IMR-90 (cell line): ENCODE data around the gene SAP30BP.

Source experiments
- CEBPB ChIP-seq: IDR thresholded peaks from 2 replicates; pipeline ENCODE4 v1.6.1; 2012; ENCODE audit warnings: low read depth, low read length, improper control_type of control experiment
- CHD1 ChIP-seq: IDR thresholded peaks from 2 replicates; pipeline ENCODE4 v1.6.1; 2012; ENCODE audit warnings: low read depth, low read length, improper control_type of control experiment
- ELK1 ChIP-seq: fragments of 150-350 bp; IDR thresholded peaks from 2 replicates; pipeline ENCODE4 v1.6.1; 2016; ENCODE audit warnings: low read depth, mild to moderate bottlenecking, low read length, moderate library complexity, borderline replicate concordance
- MAFK ChIP-seq: IDR thresholded peaks from 2 replicates; pipeline ENCODE4 v1.6.1; 2012; ENCODE audit warnings: low read depth, low read length, improper control_type of control experiment
- POLR2A ChIP-seq: IDR thresholded peaks from 2 replicates; pipeline ENCODE4 v1.6.1; 2012; ENCODE audit warnings: mild to moderate bottlenecking, low read depth, low read length
- RCOR1 ChIP-seq: IDR thresholded peaks from 2 replicates; pipeline ENCODE4 v1.6.1; 2012; ENCODE audit warnings: mild to moderate bottlenecking, low read length, improper control_type of control experiment; ENCODE audit not compliant: insufficient replicate concordance
- RFX5 ChIP-seq: IDR thresholded peaks from 2 replicates; pipeline ENCODE4 v1.8.0; 2012; ENCODE audit warnings: low read depth, mild to moderate bottlenecking, low read length, moderate library complexity
- SMC3 ChIP-seq: fragments of 150-350 bp; IDR thresholded peaks from 2 replicates; pipeline ENCODE4 v1.6.1; 2016; ENCODE audit warnings: low read depth, mild to moderate bottlenecking, antibody characterized with exemption, low read length, moderate library complexity
- TF ChIP-seq, protein P1 (sequence below): conservative IDR thresholded peaks from 2 replicates; pipeline ENCODE4 v1.5.1; 2012; ENCODE audit warnings: mild to moderate bottlenecking, low read depth, low read length, improper control_type of control experiment

GRCh38 chr17:75637143-75637538 is 30.0 kb upstream of the SAP30BP start:
- TF ChIP-seq, protein P1, sequence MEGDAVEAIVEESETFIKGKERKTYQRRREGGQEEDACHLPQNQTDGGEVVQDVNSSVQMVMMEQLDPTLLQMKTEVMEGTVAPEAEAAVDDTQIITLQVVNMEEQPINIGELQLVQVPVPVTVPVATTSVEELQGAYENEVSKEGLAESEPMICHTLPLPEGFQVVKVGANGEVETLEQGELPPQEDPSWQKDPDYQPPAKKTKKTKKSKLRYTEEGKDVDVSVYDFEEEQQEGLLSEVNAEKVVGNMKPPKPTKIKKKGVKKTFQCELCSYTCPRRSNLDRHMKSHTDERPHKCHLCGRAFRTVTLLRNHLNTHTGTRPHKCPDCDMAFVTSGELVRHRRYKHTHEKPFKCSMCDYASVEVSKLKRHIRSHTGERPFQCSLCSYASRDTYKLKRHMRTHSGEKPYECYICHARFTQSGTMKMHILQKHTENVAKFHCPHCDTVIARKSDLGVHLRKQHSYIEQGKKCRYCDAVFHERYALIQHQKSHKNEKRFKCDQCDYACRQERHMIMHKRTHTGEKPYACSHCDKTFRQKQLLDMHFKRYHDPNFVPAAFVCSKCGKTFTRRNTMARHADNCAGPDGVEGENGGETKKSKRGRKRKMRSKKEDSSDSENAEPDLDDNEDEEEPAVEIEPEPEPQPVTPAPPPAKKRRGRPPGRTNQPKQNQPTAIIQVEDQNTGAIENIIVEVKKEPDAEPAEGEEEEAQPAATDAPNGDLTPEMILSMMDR: no peak
- TF ChIP-seq POLR2A (no peak), CHD1 (no peak), SMC3 (no peak), ELK1 (no peak), RFX5 (no peak), MAFK (no peak), RCOR1 (no peak), CEBPB (no peak)
